NT2/D1 (cell line): ENCODE measurements around the gene ENTPD1.
"Not testable (repeated sequence)": the region's sequence is repeated elsewhere in the genome, so short reads cannot be mapped to it uniquely, and the experiment has no call there.

Source experiments
- DNase-seq: peaks from one replicate; pipeline ENCODE4 v3.0.0-alpha.2; 2011; ENCODE audit warnings: low read depth, low spot score
- H3K27me3 ChIP-seq: 2 replicates; pipeline ENCODE4 v1.6.0; 2011; ENCODE audit warnings: mild to moderate bottlenecking; ENCODE audit not compliant: insufficient read length, insufficient read depth
- H3K36me3 ChIP-seq: 2 replicates; pipeline ENCODE4 v1.6.1; 2011; ENCODE audit warnings: mild to moderate bottlenecking, low read length, mixed read lengths; ENCODE audit not compliant: insufficient read depth, insufficient read length
- H3K4me1 ChIP-seq: 2 replicates; pipeline ENCODE4 v1.5.1; 2011; ENCODE audit not compliant: insufficient read depth, insufficient read length
- H3K4me3 ChIP-seq: 2 replicates; pipeline ENCODE4 v1.5.1; 2011; ENCODE audit warnings: low read depth; ENCODE audit not compliant: insufficient read length
- H3K9ac ChIP-seq: 2 replicates; pipeline ENCODE4 v1.6.0; 2011; ENCODE audit warnings: low read depth; ENCODE audit not compliant: insufficient read length
- H3K9me3 ChIP-seq: 2 replicates; pipeline ENCODE4 v1.5.1; 2011; ENCODE audit warnings: mild to moderate bottlenecking, low read length; ENCODE audit not compliant: insufficient read depth
- SUZ12 ChIP-seq: IDR thresholded peaks from 2 replicates; pipeline ENCODE4 v1.6.1; 2011; ENCODE audit not compliant: insufficient read length, insufficient read depth; ENCODE audit errors: extremely low read depth
- YY1 ChIP-seq: IDR thresholded peaks from 2 replicates; pipeline ENCODE4 v1.6.1; 2011; ENCODE audit not compliant: insufficient read length, insufficient read depth
- ZNF274 ChIP-seq: IDR thresholded peaks from 2 replicates; pipeline ENCODE4 v1.6.1; 2011; ENCODE audit warnings: mild to moderate bottlenecking, low read depth, low read length

The ENTPD1 gene

GRCh38 chr10:95798096-95798855, 42.3 kb downstream of the ENTPD1 start:
- Histone ChIP-seq H3K9me3 (peaks cover 14% of the 10 kb centered on the region; the same call in 1 of the 2 replicates), H3K36me3 (no peaks in the 10 kb centered on the region), H3K4me1 (no peaks in the 10 kb centered on the region), H3K9ac (no peak overlapping the region), H3K27me3 (no peaks in the 10 kb centered on the region), H3K4me3 (no peak overlapping the region)
- no peak for TF ChIP-seq YY1
- TF ChIP-seq SUZ12: no peak
- TF ChIP-seq ZNF274: no peak
- DNase-seq: no peak

GRCh38 chr10:95800286-95800685, 44.3 kb downstream of the ENTPD1 start:
- not testable (repeated sequence) for H3K36me3 ChIP-seq, H3K9ac ChIP-seq, H3K4me3 ChIP-seq, DNase-seq, H3K4me1 ChIP-seq, H3K27me3 ChIP-seq
- peaks cover 14% of the 10 kb centered on the region; the same call in 1 of the 2 replicates for H3K9me3 ChIP-seq

- DNase-seq, H3K4me3 ChIP-seq, H3K9ac ChIP-seq, H3K4me1 ChIP-seq, H3K27me3 ChIP-seq, H3K36me3 ChIP-seq: not testable (repeated sequence)
- peaks cover 24% of the 10 kb centered on the region for H3K9me3 ChIP-seq
Observed at GRCh38 chr10:95806687-95807380, 50.9 kb downstream of the ENTPD1 start.

DNA sequence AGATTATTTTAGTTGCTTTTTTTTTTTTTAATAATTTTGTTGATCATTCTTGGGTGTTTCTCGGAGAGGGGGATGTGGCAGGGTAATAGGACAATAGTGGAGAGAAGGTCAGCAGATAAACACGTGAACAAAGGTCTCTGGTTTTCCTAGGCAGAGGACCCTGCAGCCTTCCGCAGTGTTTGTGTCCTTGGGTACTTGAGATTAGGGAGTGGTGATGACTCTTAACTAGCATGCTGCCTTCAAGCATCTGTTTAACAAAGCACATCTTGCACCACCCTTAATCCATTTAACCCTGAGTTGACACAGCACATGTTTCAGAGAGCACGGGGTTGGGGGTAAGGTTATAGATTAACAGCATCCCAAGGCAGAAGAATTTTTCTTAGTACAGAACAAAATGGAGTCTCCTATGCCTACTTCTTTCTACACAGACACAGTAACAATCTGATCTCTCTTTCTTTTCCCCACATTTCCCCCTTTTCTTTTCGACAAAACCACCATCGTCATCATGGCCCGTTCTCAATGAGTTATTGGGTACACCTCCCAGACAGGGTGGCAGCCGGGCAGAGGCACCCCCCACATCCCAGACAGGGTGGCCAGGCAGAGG, 52.8 kb downstream of the ENTPD1 start:
- not testable (repeated sequence) for H3K4me1 ChIP-seq, H3K4me3 ChIP-seq, H3K9ac ChIP-seq, H3K36me3 ChIP-seq, DNase-seq, H3K27me3 ChIP-seq
- peaks cover 24% of the 10 kb centered on the region for H3K9me3 ChIP-seq

DNA sequence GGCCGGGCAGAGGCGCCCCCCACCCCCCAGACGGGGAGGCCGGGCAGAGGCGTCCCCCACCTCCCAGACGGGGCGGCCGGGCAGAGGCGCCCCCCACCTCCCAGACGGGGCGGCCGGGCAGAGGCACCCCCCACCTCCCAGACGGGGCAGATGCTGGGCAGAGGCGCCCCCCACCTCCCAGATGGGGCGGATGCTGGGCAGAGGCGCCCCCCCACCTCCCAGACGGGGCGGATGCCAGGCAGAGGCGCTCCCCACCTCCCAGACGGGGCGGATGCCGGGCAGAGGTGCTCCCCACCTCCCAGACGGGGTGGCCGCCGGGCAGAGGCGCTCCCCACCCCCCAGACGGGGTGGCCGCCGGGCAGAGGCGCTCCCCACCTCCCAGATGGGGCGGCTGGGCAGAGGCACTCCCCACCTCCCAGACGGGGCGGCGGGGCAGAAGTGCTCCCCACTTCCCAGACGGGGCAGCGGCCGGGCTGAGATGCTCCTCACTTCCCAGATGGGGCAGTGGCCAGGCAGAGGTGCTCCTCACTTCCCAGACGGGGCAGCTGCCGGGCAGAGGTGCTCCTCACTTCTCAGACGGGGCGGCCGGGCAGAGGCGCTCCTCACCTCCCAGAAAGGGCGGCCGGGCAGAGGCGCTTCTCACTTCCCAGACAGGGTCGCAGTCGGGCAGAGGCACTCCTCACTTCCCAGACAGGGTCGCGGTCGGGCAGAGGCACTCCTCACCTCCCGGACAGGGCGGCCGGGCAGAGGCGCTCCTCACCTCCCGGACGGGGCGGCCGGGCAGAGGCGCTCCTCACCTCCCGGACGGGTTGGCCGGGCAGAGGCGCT, 53.6 kb downstream of the ENTPD1 start:
- DNase-seq: no peak
- Histone ChIP-seq H3K4me1 (no peaks in the 10 kb centered on the region), H3K9ac (no peak overlapping the region), H3K36me3 (no peaks in the 10 kb centered on the region), H3K9me3 (peaks cover 24% of the 10 kb centered on the region), H3K27me3 (no peaks in the 10 kb centered on the region), H3K4me3 (no peak overlapping the region)
- no peak for TF ChIP-seq SUZ12
- no peak for TF ChIP-seq ZNF274
- no peak for TF ChIP-seq YY1

DNA sequence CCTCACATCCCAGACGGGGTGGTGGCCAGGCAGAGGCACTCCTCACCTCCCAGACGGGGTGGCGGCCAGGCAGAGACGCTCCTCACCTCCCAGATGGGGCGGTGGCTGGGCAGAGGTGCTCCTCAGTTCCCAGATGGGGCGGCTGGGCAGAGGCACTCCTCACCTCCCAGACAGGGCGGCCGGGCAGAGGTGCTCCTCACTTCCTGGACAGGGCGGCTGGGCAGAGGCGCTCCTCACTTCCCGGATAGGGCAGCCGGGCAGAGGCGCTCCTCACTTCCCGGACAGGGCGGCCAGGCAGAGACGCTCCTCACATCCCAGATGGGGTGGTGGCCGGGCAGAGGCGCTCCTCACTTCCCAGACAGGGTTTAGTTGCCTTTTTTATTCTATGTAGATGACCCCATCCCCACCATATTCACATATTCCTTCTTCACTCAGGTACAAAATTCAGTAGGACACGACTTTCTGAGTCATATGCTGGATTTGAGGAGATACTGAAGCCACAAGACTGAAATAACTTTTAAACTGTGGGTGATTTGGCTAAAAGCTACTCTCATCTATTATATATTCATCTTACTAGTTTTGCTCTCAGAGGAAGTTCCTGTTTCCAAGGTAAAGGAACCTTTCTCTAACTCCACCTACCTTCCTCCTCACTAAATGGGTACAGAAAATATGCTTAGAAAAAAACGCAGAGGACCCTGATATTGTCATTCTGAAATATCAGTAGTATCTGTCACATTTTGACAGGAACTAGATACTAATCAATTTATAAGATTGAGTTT, 54.4 kb downstream of the ENTPD1 start:
- Histone ChIP-seq H3K4me1 (no peaks in the 10 kb centered on the region), H3K36me3 (no peaks in the 10 kb centered on the region), H3K27me3 (no peaks in the 10 kb centered on the region), H3K4me3 (no peak overlapping the region), H3K9me3 (peaks cover 24% of the 10 kb centered on the region), H3K9ac (no peak overlapping the region)
- TF ChIP-seq ZNF274 (no peak), SUZ12 (no peak), YY1 (no peak)
- no peak for DNase-seq

DNA sequence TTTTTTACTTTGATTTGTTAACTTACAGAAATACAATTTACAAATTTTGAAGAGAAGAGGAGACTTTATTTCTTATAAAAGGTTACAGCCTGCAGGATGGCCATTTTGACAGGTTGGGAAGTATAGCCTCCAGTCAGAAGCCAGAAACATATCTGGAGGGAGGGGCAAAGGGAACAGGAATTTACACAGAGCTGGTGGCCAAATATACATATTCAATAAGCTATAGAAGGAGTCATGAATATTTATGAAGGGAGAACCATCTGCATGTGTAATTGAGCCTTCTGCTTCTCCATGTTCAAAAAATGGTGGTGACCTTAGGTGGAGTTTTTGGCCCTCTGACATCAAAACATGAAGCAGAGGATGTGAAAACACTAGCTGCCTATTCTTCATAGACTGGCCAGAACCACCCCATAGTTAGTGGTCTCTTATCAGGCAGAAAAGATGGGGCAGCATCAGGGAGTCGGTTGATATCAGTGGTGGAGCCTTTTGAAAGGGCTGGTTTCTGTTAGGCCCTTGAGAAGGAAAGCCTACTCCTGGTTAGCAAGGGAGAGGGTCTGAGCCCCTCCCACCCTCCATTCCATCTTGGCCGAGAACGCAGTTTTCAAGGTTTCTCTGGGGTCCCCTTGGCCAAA, 57.2 kb downstream of the ENTPD1 start:
- H3K4me1 ChIP-seq: no peaks in the 10 kb centered on the region
- TF ChIP-seq ZNF274: no peak
- TF ChIP-seq YY1: no peak
- no peak for TF ChIP-seq SUZ12
- DNase-seq: no peak
- no peaks in the 10 kb centered on the region for H3K36me3 ChIP-seq
- peaks cover 24% of the 10 kb centered on the region for H3K9me3 ChIP-seq
- H3K4me3 ChIP-seq: no peak overlapping the region
- no peak overlapping the region for H3K9ac ChIP-seq
- H3K27me3 ChIP-seq: no peaks in the 10 kb centered on the region
